ENCODE data around the gene NSMCE4A.
"Not testable (repeated sequence)": the region's sequence is repeated elsewhere in the genome, so short reads cannot be mapped to it uniquely, and the experiment has no call there.

Gene NSMCE4A, protein sequence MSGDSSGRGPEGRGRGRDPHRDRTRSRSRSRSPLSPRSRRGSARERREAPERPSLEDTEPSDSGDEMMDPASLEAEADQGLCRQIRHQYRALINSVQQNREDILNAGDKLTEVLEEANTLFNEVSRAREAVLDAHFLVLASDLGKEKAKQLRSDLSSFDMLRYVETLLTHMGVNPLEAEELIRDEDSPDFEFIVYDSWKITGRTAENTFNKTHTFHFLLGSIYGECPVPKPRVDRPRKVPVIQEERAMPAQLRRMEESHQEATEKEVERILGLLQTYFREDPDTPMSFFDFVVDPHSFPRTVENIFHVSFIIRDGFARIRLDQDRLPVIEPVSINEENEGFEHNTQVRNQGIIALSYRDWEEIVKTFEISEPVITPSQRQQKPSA

DNA sequence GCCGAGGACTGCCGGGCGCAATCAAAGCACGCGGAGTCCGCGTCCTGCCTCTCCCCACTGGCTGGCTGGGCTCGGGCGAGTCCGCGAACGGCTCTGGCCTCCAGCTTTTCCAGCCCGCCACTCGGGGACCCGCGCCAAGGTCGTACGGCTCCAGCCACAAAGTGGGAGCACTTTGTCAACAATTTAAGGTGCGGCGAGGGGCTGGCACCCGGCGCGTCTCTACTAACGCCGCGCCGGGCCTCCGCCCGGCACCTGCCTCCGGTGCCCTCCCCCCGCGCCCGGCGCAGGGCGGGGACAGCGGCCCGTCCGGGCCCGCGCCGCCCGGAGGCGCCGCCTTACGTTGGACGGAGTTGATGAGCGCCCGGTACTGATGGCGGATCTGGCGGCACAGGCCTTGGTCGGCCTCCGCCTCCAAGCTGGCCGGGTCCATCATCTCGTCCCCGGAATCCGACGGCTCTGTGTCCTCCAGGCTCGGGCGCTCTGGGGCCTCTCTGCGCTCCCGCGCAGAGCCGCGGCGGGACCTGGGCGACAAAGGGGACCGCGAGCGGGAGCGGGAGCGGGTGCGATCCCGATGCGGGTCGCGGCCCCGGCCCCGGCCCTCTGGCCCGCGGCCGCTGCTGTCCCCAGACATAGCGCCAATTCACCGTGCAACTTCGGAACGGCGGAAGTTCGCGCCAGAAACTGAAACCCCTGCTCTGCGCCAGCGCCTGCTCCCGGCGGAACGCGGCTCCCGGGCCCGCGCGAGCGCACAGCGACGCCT lies at the start of gene NSMCE4A:
NSMCE4A (minus strand) TSS at position 683 of the 760 bp plus-strand sequence; CDS start at position 631, 52 bp downstream.
- peak; percentile 74 for DNase-seq

DNA sequence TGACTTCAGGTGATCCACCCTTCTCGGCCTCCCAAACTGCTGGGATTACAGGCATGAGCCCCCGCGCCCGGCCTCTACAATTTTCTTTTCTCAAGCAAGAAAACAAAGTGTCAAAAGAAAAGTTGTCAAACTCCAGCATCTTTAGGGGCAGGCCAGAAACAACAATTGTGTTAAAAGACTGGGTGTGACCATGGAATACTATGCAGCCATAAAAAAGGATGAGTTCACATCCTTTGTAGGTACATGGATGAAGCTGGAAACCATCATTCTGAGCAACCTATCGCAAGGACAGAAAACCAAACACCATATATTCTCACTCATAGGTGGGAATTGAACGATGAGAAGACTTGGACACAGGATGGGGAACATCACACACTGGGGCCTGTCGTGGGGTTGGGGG lies 48.2 kb upstream of the NSMCE4A start:
- DNase-seq: not testable (repeated sequence)

DNA sequence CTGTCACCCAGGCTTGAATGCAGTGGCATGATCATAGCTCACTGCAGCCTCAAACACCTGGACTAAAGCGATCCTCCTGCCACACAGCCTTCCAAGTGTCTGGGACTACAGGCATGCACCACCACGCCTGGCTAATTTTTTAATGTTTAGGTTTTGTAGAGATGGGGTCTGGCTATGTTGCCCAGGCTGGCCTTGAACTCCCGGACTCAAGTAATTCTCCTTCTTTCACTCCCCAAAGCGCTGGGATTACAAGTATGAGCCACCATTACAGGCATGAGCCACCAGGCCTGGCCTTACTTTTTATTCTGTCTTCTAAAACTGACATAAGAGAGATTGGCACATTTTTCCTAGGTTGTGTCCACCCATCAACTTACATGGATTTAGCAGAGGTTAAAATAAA lies 47.3 kb upstream of the NSMCE4A start:
- no peak for DNase-seq

DNA sequence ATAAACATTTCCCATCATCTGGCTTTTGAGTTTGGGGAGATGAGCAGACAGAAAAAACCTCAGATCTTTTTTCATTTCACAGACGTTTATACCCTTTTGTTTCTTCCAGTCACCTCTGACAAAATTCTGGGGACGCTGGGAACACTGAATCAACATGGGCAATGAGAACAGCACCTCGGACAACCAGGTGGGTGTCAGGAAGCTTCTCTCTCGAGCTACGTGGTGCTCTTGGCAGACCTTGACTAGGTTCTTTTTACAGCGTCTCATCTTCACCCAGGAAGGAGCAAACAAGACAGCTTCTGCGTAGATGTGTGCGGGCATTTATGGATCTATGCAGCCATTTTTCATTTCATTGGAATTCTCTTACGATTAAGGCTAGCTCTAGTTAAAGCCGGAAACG lies 46.8 kb upstream of the NSMCE4A start:
- DNase-seq: no peak

DNA sequence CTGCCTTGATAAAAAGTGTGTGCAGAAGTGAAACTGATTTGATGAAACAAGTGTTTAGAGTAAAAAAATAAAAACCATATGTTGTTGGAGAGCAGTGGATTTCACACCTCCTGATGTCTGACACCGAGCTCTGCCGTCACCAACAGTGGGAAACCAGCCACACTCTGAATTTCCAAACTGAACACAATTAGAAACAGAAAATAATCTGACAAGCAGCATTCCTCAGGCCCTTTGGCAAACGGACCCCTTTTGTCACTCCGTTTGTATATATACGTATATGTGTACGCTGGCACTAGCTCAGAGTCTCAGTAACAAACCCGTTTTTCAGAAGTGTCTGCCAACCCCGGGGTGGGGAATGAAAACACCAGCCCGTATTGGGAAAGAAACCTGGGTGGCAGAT lies 46.4 kb upstream of the NSMCE4A start:
- no peak for DNase-seq

DNA sequence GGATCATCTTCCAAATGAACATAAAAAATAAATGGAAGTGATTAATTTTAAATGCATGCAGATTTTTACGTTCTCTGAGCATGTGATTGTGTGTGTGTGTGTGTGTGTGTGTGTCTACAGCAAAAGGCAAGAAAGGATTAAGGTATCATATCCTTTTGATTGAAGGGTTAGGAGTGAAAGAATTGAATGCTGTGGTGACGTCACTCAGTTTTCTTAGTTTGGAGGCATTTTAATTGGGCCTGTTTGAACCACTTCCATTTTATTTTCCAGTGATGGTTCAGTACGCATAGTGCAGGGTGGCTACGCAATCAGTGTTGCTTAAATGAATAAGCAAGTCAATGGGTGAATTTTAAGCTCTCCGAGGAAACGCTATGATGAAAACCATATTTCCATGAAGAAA lies 45.2 kb upstream of the NSMCE4A start:
- DNase-seq: no peak

DNA sequence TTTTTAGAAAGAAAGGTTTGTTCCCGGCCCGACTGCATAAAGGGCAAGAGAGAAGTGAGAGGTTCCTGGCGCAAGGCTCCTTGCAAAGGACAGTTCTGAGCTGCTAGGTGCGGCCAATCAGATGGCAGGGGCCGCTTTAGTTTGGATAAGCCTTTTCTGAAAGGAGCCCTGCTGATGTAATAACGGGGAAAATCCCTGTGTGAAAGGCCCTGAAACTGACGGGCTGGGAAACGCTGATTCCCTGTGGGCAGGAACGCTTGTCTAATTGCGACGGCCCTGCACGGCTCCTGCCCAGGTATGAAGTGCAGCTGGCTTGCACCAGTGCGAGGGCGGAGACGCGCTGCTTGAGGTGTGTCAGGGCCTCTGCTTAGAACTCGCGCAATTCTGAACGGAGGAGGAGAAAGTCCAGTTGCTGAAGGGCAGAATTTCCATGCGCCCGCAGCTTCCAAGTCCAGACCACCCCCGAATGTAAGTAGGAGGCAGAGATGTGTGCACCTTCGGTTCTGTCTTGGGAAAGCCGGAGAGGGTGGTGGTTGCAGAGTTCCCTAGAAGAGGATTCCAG lies 44.5 kb upstream of the NSMCE4A start:
- no peak for DNase-seq

DNA sequence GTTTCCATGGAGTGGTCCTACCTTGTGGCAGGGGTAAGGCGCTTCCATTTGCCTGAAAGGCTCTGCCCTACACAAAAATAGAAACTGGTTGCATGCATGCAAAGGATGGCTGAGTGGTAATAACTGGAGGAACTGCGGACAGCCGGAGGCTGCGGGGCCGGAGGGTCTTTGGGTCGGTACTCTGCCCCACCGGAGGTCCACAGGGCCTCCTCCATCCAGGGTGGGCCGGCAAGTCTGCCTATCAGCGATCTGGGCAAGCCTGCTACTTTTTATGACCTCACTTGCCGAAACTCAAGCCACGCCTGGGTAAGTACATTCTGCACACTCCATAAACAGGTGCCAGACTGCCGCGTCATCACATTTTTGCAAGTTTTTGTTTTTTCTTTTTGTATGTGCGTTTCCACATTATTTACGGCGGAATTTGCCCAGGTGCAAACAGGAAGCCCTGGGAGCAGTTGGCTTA lies 44.0 kb upstream of the NSMCE4A start:
- DNase-seq: no peak

DNA sequence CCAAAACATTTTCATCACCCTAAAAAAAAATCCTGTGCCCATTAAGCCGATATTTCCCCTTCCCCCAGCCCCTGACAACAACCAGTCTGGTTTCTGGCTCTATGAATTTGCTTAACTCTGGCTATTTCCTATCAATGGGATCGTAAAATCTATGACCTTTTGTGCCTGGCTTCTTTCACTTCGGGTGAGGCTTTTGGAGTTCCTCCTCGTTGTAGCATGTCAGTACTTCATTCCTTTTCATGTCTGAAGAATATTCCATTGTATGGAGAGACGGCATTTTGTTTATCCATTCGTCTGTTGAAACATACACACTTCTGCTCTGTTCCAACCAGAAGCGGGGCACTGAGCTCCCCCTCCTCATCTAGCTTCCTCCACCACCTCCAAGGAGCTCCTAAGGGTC lies 43.5 kb upstream of the NSMCE4A start:
- no peak for DNase-seq

DNA sequence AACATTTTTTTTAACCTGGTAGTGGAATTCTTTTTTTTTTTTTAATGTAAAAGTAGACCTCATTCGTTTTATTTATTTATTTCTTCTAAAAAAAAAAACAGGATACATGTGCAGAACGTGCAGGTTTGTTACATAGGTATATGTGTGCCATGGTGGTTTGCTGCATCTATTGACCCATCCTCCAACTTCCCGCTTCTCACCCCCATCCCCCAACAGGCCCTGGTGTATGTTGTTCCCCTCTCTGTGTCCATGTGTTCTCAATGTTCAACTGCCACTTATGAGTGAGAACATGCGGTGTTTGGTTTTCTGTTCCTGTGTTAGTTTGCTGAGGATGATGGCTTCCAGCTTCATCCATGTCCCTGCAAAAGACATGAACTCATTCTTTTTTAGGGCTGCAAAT lies 42.9 kb upstream of the NSMCE4A start:
- DNase-seq: not testable (repeated sequence)

DNA sequence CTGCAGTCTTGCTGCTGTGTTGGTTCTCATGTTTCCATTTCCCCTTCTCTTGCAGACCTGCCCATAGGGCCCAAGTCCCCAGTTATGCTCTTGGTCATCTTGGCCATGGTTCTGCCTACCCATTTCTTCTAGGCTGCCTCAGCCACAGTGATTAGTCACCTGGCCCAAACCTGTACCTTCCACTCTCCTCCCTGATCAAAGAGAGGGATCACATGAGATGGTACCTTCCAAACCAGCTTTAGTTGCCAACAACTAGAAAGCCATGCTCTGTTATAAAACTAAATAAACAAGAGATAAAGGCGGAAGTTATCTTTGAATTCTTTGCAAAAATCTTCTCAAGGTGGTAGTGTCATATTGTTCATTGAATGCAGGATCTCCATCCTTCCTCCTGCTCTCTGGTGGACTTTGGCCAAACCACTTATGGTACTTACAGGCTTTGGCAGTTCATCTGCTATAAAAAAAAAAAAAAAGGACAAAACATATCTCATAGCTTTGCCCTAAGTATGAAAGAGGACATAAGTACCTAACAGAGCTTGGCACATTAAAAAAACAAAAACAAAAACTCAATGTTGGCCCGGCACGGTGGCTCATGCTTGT lies 39.7 kb upstream of the NSMCE4A start:
- no peak for DNase-seq

DNA sequence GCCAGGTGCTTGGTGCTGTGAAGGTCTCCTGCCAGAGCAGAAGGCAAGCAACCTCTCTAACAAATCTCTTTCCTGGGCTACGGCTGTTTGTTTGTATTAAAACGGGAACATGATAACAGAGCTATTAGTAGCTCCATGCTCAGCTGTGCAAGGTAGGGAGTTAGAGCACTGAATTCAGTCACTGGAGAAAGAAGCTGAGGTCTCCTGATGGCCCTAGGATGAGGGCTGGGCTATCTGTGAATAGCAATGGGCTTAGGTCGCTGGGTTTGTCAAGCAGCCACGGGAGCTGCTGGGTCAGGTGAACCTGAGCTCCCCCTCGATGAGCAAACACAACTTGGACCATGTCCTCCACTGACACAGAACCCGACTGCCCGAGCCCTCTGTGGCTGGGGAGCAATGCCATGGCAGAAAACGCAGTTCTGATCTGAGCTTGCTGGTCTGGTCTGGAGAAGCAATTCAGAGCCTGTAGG lies 38.3 kb upstream of the NSMCE4A start:
- DNase-seq: no peak

DNA sequence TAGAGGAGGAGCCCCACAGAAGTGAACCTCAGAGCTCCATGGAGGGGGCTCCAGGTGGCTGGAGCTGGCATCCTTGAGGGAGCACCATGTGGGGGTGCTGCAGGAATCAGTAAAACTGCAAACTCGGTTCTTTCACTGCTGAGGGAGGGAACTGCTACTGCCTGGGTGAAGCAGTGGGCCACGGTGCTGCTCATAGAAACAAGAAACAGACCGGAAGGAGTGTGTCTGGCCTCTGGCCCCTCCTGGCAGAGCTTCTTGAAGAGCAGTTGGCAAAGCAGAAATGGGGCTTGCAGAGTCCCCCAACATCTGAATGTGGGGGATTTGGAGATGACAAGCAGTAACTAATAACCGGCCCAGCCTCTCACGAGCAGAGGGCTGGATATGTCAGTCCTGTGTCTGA lies 37.7 kb upstream of the NSMCE4A start:
- DNase-seq: no peak

DNA sequence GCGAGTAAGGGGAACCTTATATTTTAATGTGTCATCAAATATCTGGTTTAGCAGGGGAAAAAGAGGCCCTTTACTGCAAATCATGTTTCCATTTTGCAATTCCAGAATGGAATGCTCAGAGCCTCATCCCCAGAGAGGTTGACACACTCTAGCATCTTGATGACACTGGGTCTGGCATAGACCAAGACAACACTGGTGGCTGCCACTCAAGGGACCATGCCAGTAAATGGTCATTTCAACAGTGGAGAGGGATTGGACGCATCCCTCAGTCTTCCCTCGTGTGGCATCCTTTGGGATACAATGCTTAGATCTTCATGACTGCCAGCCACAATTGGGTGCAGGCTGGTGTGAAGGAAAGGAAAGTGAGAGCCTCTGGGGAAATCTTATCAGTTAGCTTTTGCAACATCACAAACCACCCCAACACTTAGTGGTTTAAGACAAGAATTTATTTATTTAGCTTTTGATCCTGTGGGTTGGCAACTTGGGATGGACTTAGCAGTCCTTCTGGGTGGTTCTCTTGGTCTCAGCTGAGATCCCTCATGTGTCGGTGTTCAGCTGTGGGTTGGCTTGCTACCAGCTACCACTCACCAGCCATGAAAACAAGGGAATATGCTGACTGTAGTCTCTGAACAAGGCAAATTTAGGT lies 35.5 kb upstream of the NSMCE4A start:
- no peak for DNase-seq

DNA sequence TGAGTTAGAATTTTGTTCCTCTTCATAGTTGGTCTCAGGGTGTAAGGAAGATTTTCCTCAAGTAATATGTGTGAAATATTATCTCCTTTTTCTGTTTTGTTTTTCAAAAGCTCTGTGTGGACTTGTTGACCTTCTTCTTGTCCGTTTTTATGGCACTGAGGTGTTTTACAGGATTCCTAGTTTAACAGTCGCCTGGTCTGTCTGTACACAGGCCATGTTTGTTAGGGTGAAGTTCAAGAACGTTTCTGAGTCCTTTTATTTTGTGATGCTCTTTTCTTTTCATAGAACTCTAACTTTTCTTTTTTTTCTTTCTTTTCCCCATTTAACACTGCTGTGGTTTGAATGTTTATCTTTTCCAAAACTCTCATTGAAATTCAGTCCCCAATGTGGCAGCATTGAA lies 32.4 kb upstream of the NSMCE4A start:
- no peak for DNase-seq

DNA sequence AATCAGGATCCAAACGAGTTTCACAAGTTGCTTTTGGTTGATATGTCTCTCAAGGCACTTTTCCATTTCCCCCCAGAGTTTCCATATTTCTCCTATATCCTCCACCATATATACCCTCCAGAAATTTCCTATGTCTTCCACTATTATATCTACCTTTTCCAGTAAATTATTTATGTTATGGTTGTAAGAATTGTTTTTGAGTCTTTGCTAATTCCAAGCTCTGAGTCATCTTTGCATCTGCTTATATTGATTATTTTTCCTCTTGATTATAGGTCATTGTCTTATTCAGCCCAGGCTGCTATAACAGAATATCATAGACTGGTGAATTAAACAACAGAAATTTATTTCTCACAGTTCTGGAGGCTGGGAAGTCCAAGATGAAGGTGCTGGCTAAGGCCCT lies 26.7 kb upstream of the NSMCE4A start:
- DNase-seq: no peak

DNA sequence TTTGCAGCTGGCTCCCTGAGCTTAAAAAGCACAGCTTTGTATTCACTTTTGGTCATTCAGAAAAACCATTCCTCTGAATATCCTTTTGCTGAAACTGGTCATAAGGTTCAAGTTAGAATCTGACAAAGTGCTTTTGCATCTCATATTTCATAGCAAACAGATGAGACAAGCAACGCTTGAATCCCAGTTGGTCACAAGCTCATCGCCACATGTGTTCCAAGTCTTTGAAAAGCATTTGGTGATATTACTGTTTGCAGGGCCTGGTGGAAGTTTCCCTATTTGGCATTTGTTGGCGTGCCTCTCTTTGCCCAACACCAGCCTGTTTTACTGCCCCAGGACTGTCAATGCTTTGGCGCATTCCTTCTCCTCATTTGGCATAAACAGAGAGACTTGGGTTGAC lies 24.3 kb upstream of the NSMCE4A start:
- DNase-seq: no peak

DNA sequence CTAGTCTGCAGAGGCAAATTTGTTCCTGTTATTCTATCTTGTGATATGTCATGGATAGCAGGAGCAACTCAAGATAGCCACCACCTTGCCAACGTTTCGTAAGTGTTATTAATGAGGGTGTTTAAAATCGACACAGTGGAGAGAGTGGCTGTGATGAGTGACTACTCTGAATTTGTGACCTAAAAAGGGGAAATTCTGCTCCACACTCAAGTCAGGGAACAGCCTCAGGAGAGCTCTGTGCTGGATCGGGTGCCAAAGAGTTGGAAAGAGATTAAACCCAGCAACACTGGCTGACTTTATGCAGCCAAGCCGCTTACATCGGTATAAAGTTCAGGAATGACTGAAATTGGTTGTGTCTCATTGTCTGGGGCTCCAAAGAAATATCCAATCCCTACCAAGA lies 23.4 kb upstream of the NSMCE4A start:
- DNase-seq: no peak

DNA sequence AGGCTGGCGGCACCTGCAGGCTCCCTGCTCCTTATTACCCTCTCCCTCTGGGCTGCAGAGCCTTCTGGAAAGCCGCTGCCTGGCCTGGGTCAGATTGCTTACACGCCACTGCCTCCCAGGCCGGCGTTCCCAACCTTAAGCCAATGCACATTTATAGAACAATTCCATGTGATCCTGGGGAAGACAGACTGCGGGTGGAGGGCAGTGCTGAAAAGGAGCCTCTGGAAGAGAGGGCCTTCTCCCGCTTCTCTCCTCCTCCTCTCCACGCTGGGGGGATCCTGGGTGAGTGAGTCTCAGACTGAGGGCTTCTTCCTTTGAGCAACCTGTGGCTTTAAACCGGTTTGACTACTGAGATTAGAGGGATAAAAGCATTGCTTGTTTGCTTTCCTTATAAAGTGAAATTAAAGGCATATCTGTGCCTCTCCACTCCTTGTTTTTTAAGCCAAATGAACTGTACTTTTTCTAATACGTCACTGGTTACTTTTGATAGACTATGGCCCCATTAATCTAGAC lies 19.5 kb upstream of the NSMCE4A start:
- DNase-seq: no peak

DNA sequence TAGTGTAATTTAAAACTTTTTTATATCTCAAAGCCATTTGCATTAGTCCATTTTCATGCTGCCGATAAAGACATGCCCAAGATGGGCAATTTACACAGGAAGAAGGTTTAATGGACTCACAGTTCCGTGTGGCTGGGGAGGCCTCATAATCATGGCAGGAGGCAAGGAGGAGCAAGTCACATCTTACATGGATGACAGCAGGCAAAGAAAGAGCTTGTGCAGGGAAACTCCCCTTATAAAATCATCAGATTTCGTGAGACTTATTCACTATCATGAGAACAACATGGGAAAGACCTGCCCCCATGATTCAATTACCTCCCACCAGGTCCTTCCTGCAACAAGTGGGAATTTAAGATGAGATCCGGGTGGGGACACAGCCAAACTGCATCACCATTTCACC lies 16.7 kb upstream of the NSMCE4A start:
- DNase-seq: not testable (repeated sequence)

DNA sequence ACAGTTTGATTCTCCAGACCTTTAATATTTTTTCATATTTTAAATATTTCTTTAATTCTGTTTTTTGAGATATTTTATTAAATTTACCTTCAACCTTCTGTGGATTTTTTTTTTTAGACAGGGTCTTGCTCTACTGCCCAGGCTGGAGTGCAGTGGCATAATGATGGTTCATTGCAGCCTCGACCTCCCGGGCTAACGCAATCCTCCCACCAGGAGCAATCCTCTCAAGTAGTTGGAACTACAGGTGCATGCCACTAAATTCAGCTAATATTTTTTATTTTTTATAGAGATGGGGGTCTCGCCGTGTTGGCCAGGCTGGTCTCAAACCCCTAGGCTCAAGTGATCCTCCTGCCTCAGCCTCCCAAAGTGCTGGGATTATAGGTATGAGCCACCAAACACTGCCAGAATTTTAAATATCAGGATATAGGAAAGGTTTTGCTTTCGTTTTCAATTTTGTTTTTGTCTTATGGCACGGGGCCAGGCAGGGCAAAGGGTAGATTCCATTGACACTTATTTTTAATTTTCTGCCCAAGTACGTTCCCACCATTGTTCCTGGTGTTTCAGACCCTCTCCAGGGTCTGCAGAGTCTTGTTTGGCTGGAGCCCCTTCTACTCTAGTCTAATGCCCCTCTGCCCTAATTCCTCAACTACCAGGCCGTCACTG lies 15.1 kb upstream of the NSMCE4A start:
- no peak for DNase-seq

Measured in CD4-positive, alpha-beta T cell treated with Interleukin-17A for 1 hour (primary cell).